GM12874 (cell line): Measurements from ENCODE around the gene LYST.

Source experiments
- CTCF ChIP-seq: IDR thresholded peaks from 2 replicates; pipeline ENCODE4 v1.5.1; 2011; ENCODE audit warnings: low read depth, mild to moderate bottlenecking, control low read depth, low read length, moderate library complexity; ENCODE audit not compliant: insufficient read depth

The LYST gene

GRCh38 chr1:235908742-235909520 lies 42.2 kb upstream of the LYST start:
- TF ChIP-seq CTCF: no peak

DNA sequence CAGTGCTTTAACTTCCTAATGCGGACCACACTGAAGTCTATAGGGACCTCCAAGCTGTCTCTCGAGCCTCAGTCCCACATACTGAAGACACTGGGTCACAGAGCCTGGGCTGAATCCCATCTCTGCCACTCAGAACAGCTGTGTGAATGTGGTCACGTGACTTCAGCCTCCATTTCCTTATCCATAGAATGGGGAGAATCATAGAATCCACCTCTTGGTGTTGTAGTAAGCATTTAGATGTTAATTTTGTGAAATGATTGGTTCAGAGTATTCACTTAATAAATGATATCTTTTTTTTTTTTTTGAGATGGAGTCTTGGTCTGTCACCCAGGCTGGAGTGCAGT lies 41.2 kb upstream of the LYST start:
- no peak for TF ChIP-seq CTCF

GRCh38 chr1:235907187-235907896 lies 40.6 kb upstream of the LYST start:
- TF ChIP-seq CTCF: no peak

- TF ChIP-seq CTCF: no peak
Observed at GRCh38 chr1:235906436-235906835, 39.7 kb upstream of the LYST start.

DNA sequence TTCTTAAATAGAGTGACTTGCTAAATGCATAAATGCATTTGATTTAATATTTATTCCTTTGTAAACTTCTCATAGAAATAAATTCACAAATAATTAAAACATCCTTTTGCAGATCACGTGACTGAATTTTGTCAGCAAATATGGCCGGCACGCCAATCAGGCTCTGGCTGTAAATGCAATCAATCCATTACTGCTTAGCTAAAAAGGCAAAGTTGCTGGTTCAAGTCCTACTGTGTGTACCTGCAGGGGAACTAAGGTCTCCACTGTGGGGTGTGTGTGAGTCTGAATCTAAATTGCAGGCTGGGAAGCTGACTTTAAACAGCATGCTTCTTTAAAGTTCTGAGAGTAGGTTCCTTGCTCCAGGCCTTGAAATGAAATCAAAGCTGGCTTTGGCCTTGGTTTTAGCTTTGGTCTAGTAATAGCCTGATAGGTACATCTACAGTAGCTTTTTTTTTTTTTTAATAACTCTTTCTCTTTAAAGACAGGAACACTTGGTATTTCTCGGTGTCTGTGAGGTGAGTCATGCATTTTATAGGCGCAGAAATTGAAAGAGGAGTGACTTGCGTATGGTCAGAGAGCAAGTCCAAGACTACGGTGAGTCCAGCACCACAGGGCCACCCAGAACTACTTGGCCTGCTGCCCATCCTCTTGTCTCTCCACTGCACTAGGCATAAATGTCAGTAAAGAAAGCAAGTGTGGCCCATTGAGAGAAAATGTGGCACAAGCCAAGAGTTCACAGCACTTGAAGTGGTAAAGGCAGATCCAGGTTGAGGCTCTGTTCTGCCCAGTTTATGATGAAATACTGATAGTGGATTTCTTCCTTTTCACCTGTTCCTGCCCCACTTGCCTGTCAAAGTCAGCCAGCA lies 36.2 kb upstream of the LYST start:
- TF ChIP-seq CTCF: no peak

DNA sequence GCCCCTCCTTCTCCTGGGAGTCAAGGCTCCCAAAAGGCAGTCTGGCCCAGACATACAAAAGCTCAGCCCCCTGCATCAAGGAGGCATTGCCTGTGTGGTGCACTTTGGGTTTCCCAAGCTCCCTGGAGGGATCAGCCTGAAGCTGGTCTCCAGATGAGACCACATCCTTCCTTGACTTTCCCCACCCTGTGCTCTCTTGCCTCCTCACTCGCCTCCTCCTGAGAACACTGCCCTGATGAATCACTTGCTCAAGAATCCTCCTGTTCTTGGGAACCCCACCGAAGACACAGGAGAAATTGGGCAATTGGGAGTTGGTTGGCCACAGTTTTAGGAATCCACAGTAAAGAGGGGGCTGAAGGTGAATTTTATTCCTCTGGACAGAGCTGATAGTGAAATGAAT lies 34.8 kb upstream of the LYST start:
- TF ChIP-seq CTCF: no peak

- TF ChIP-seq CTCF: no peak
Observed at GRCh38 chr1:235898126-235898525, 31.4 kb upstream of the LYST start.
